Testis (tissue), 3 donors: ENCODE measurements around the gene UFSP2. TPM values are rescaled to one million over a fixed set of nuclear protein-coding genes. Genes with fewer than 3 reads are reported as not detected.
"Not testable (repeated sequence)": the region's sequence is repeated elsewhere in the genome, so short reads cannot be mapped to it uniquely, and the experiment has no call there.

Source experiments
- DNase-seq: peaks from one replicate; pipeline ENCODE4 v3.0.0-alpha.2; 2019
- H3K27ac ChIP-seq, 2 donors: fragments of 200-600 bp; sonication (generic); one replicate each; pipeline ENCODE4 v1.5.1; 2019
- H3K27me3 ChIP-seq: fragments of 200-600 bp; sonication (generic); one replicate; pipeline ENCODE4 v1.5.1; 2019
- H3K36me3 ChIP-seq: fragments of 200-600 bp; sonication (generic); one replicate; pipeline ENCODE4 v1.5.1; 2017; ENCODE audit warnings: low read depth; ENCODE audit errors: missing control alignments
- H3K4me1 ChIP-seq: fragments of 200-600 bp; sonication (generic); one replicate; pipeline ENCODE4 v1.5.1; 2019
- H3K4me3 ChIP-seq, 2 donors: fragments of 200-600 bp; sonication (generic); one replicate each; pipeline ENCODE4 v1.5.1; 2017 to 2019
- H3K9me3 ChIP-seq: fragments of 200-600 bp; sonication (generic); one replicate; pipeline ENCODE4 v1.5.1; 2017
- CTCF ChIP-seq, 3 experiments: fragments of 450-650 bp in 2 of 3; fragments of 200-600 bp in 1 of 3; sonication (generic) in 1 of 3; IDR thresholded peaks; one replicate each; pipeline ENCODE4 v1.5.1; 2016 to 2019; ENCODE audit warnings: antibody characterized with exemption in 3 of 3, mild to moderate bottlenecking in 2 of 3, moderate library complexity in 1 of 3
- POLR2A ChIP-seq: fragments of 450-650 bp; IDR thresholded peaks from one replicate; pipeline ENCODE4 v1.6.1; 2017; ENCODE audit warnings: antibody characterized with exemption, mild to moderate bottlenecking, moderate library complexity
- WGBS, 2 donors: methylation state at CpG; one replicate each; pipeline ENCODE4 v1.1.5; 2018; 5-methylcytosine and 5-hydroxymethylcytosine counted together
- intact Hi-C: fragments of 100-400 bp; cut with DNase I; formaldehyde crosslinking; loops from one replicate; pipeline ENCODE4 v1.15.1; 2023; ENCODE audit warnings: low total_unique reads
- polyA plus RNA-seq: library from polyadenylated mRNA; stranded (reverse); fragments of 350-450 nt; fragmentation: Illumina TruSeq; extraction: RNeasy Lipid Tissue Mini Kit (QIAGEN cat#74804); gene quantifications from one replicate; pipeline ENCODE4 v1.2.3, GENCODE V29; 2014; ENCODE audit warnings: low read depth, low replicate concordance; ENCODE audit not compliant: insufficient read depth
- total RNA-seq, 2 donors: library from RNA; depleted of rRNA; stranded (reverse); fragments of >200 nt; gene quantifications; one replicate each; pipeline ENCODE4 v1.2.3, GENCODE V29; 2016

UFSP2 gene
- total and polyA plus RNA-seq, 3 donors from 2014 or later, result 64.1 to 73.0 (median 71.3) TPM

- Histone ChIP-seq H3K36me3 (no peaks in the 10 kb centered on the region), H3K27ac (no peak overlapping the region), H3K4me3 (no peak overlapping the region), H3K27me3 (no peaks in the 10 kb centered on the region), H3K9me3 (no peaks in the 10 kb centered on the region), H3K4me1 (no peaks in the 10 kb centered on the region)
- intact Hi-C loops, result no loop called here
- DNase-seq, result no peak
- 89 to 93% methylated on average over 5 of the region's 5 CpGs for WGBS, 2 donors
- TF ChIP-seq CTCF (IDR thresholded peaks at IDR 0.05), result no peak
- no peak for TF ChIP-seq POLR2A
These were observed 60.9 kb downstream of the UFSP2 start for GRCh38 chr4:185364886-185365285.

GRCh38 chr4:185363251-185363650 is 62.5 kb downstream of the UFSP2 start:
- no peak for TF ChIP-seq CTCF (IDR thresholded peaks at IDR 0.05)
- no peak for TF ChIP-seq POLR2A
- no peaks in the 10 kb centered on the region for H3K4me1 ChIP-seq
- intact Hi-C loops, result no loop called here
- no peaks in the 10 kb centered on the region for H3K9me3 ChIP-seq
- H3K36me3 ChIP-seq, result no peaks in the 10 kb centered on the region
- DNase-seq, result no peak
- no peaks in the 10 kb centered on the region for H3K27me3 ChIP-seq
- WGBS, 2 donors, result 59 to 60% methylated on average over 3 of the region's 3 CpGs
- no peak overlapping the region for H3K27ac ChIP-seq
- no peak overlapping the region for H3K4me3 ChIP-seq

DNA sequence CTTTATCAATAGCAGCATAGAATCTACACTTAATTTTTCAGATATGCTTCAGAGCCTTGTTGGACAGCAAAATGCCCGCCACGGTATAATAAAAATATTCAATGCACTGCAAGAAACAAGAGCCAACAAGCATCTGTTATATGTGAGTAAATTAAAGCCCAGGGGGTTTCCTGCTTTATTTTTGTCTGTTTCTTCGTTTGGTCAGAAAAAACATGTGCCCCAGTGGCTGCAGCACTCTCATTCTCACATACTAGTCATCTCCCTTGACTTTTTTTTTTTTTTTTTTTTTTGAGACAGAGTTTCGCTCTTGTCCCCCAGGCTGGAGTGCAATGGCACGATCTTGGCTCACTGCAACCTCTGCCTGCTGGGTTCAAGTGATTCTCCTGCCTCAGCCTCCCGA is 63.2 kb downstream of the UFSP2 start:
- H3K9me3 ChIP-seq, H3K4me3 ChIP-seq, H3K36me3 ChIP-seq, H3K4me1 ChIP-seq, DNase-seq, intact Hi-C loops, H3K27me3 ChIP-seq, H3K27ac ChIP-seq: not testable (repeated sequence)
- WGBS, 2 donors, result 64 to 80% methylated on average over 6 of the region's 6 CpGs

DNA sequence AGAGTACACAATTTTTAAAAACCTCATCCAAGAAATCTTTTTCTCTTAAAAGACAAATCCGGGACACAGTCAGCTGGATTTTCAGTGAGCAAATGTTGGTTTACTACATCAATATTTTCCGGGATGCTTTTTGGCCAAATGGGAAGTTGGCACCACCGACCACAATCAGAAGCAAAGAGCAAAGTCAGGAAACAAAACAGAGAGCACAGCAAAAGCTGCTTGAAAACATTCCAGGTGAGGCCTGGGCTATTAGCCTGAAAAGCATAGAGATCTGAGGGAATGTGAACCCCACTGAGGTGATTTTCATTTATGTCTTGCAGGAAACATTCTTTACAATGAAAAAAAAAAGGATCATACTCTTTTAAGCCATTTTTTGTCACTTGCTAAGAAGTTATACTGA is 63.9 kb downstream of the UFSP2 start:
- Histone ChIP-seq H3K9me3 (no peaks in the 10 kb centered on the region), H3K4me1 (no peaks in the 10 kb centered on the region), H3K27me3 (no peaks in the 10 kb centered on the region), H3K27ac (no peak overlapping the region), H3K36me3 (no peaks in the 10 kb centered on the region), H3K4me3 (no peak overlapping the region)
- no peak for DNase-seq
- intact Hi-C loops, result no loop called here
- no peak for TF ChIP-seq CTCF (IDR thresholded peaks at IDR 0.05)
- TF ChIP-seq POLR2A, result no peak
- WGBS, 2 donors, result 60 to 64% methylated on average over 3 of the region's 3 CpGs

- intact Hi-C loops, result no loop called here
- 93 to 97% methylated on average over 8 of the region's 8 CpGs for WGBS, 2 donors
- TF ChIP-seq CTCF (IDR thresholded peaks at IDR 0.05), result no peak
- TF ChIP-seq POLR2A, result no peak
These were observed 65.9 kb downstream of the UFSP2 start for GRCh38 chr4:185359767-185360446.

More at GRCh38 chr4:185359767-185360446, 65.9 kb downstream of the UFSP2 start:
- Histone ChIP-seq H3K9me3 (no peaks in the 10 kb centered on the region), H3K4me3 (no peak overlapping the region), H3K27ac (no peak overlapping the region), H3K36me3 (no peaks in the 10 kb centered on the region), H3K27me3 (no peaks in the 10 kb centered on the region), H3K4me1 (no peaks in the 10 kb centered on the region)
- DNase-seq, result no peak
